WERI-Rb-1 (cell line): Measurements from ENCODE around the gene UBR4.

ENCODE experiments used
- DNase-seq: peaks from one replicate; pipeline ENCODE4 v3.0.0-alpha.2; 2020
- H3K27ac ChIP-seq: fragments of 250-450 bp; sonication (Bioruptor Pico); 2 replicates; pipeline ENCODE4 v1.5.1; 2020; ENCODE audit warnings: mild to moderate bottlenecking, moderate library complexity
- H3K27me3 ChIP-seq: fragments of 250-450 bp; sonication (Bioruptor Pico); 2 replicates; pipeline ENCODE4 v1.5.1; 2021; ENCODE audit warnings: mild to moderate bottlenecking, low read depth, moderate library complexity; ENCODE audit not compliant: insufficient read depth, severe bottlenecking
- H3K36me3 ChIP-seq: fragments of 250-450 bp; sonication (Bioruptor Pico); 2 replicates; pipeline ENCODE4 v1.5.1; 2020; ENCODE audit warnings: mild to moderate bottlenecking, moderate library complexity
- H3K4me3 ChIP-seq: 2 replicates; pipeline ENCODE4 v1.5.1; 2011; ENCODE audit warnings: low read depth, mild to moderate bottlenecking, control low read depth, low read length
- H3K9me3 ChIP-seq: fragments of 250-450 bp; sonication (Bioruptor Pico); 2 replicates; pipeline ENCODE4 v1.5.1; 2021; ENCODE audit warnings: mild to moderate bottlenecking, moderate library complexity; ENCODE audit not compliant: severe bottlenecking
- TF ChIP-seq, protein P1 (sequence below): IDR thresholded peaks from 2 replicates; pipeline ENCODE4 v1.5.1; 2011; ENCODE audit warnings: low read depth, mild to moderate bottlenecking, control low read depth, inconsistent platforms, low read length

UBR4 gene

DNA sequence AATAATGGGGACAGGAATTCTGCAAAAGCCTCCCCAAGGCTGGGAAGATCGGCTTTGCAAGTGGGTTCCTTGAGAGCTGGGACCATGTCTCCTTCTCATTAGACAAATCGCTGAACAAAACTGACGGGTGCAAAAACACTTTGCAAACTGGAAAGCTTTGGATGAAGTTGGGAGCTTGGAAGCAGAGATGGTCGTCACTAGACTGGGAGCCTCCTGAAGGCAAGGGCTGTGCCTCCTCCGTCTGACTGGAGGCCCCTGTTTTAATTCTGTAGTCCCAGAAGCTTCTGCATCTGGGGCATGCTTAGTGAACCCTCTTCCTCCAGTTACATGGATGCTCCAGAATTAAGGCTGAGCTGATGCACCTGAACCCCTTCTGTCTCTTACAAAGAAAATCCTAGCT, 171.3 kb downstream of the UBR4 start:
- no peak for DNase-seq
- TF ChIP-seq, protein P1, sequence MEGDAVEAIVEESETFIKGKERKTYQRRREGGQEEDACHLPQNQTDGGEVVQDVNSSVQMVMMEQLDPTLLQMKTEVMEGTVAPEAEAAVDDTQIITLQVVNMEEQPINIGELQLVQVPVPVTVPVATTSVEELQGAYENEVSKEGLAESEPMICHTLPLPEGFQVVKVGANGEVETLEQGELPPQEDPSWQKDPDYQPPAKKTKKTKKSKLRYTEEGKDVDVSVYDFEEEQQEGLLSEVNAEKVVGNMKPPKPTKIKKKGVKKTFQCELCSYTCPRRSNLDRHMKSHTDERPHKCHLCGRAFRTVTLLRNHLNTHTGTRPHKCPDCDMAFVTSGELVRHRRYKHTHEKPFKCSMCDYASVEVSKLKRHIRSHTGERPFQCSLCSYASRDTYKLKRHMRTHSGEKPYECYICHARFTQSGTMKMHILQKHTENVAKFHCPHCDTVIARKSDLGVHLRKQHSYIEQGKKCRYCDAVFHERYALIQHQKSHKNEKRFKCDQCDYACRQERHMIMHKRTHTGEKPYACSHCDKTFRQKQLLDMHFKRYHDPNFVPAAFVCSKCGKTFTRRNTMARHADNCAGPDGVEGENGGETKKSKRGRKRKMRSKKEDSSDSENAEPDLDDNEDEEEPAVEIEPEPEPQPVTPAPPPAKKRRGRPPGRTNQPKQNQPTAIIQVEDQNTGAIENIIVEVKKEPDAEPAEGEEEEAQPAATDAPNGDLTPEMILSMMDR: no peak
- Histone ChIP-seq H3K27me3 (no peaks in the 10 kb centered on the region), H3K27ac (no peak overlapping the region), H3K36me3 (no peaks in the 10 kb centered on the region), H3K4me3 (no peak overlapping the region), H3K9me3 (no peaks in the 10 kb centered on the region)

DNA sequence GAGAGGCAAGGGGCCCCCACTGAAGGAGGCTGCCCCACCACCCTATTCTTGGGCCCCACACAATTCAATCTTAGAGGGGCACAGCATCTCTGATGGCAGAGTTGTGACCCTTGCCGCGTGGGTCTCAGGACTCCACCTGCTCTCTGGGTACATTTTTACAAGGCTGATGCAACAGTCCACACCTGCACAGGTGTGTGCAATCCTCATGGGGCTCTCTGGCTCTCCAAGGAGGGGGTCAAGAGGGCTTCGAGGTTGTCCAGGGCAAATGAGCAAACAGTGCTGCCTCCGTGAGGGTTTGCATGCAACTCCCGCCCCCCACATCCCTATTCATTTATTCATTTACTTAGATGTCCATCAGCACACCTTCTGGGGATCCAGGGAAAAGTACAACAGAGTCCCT, 172.0 kb downstream of the UBR4 start:
- TF ChIP-seq, protein P1: no peak
- no peaks in the 10 kb centered on the region for H3K36me3 ChIP-seq
- DNase-seq: no peak
- H3K4me3 ChIP-seq: no peak overlapping the region
- H3K27ac ChIP-seq: no peak overlapping the region
- H3K27me3 ChIP-seq: no peaks in the 10 kb centered on the region
- H3K9me3 ChIP-seq: no peaks in the 10 kb centered on the region

GRCh38 chr1:19037659-19038058, 172.4 kb downstream of the UBR4 start:
- H3K9me3 ChIP-seq: no peaks in the 10 kb centered on the region
- TF ChIP-seq, protein P1: no peak
- no peak overlapping the region for H3K4me3 ChIP-seq
- H3K27ac ChIP-seq: no peak overlapping the region
- no peaks in the 10 kb centered on the region for H3K27me3 ChIP-seq
- DNase-seq: no peak
- H3K36me3 ChIP-seq: no peaks in the 10 kb centered on the region

DNA sequence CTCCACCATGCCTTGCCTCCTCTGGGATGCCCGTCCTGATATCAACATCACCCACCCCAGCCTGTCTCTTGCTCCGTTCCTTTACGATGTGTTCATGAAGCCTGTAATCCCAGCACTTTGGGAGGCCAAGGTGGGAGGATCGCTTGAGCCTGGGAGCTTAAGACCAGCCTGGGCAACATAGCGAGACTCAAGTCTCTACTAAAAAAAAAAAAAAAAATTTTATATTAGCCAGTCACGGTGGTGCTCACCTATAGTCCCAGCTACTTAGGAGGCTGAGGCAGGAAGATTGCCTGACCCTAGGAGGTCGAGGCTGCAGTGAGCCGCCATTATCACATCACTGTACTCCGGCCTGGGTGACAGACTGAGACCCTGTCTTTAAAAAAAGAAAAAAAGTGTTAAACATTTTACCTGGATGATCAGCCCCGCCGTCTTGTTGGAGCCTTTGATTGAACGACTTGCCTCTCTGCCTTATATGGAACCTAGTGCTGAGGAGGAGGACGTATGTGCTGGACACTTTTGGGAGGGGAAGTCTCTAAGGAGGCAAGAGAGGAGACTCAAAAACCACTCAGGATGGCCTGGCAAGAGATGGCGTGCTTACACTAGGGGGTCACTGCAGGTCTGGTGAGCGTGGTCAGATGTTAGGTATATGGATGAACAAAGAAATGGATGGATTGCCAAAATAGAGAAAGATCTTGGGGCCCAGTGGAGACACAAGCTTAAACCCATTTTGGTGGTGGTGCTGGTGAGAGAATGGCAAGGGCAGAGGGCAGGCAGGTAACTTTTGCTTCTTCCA, 173.1 kb downstream of the UBR4 start:
- Histone ChIP-seq H3K27me3 (no peaks in the 10 kb centered on the region), H3K4me3 (no peak overlapping the region), H3K36me3 (no peaks in the 10 kb centered on the region), H3K9me3 (no peaks in the 10 kb centered on the region), H3K27ac (no peak overlapping the region)
- no peak for DNase-seq
- TF ChIP-seq, protein P1: no peak

- no peaks in the 10 kb centered on the region for H3K9me3 ChIP-seq
- no peaks in the 10 kb centered on the region for H3K36me3 ChIP-seq
- no peak overlapping the region for H3K4me3 ChIP-seq
- TF ChIP-seq, protein P1: no peak
- DNase-seq: peak; percentile 26
- H3K27ac ChIP-seq: no peak overlapping the region
- no peaks in the 10 kb centered on the region for H3K27me3 ChIP-seq
These were observed 173.8 kb downstream of the UBR4 start for GRCh38 chr1:19036041-19036812.
